GM19468 (cell line): ENCODE measurements around the gene ROPN1B.

ENCODE experiments used
- ATAC-seq: cut with Tn5 transposase; IDR thresholded peaks from one replicate; pipeline ENCODE4 v1.9.1; 2021; ENCODE audit warnings: mild to moderate bottlenecking, moderate library complexity, moderate number of reproducible peaks; ENCODE audit not compliant: unreplicated experiment; ENCODE audit errors: extremely low read depth

Gene ROPN1B

DNA sequence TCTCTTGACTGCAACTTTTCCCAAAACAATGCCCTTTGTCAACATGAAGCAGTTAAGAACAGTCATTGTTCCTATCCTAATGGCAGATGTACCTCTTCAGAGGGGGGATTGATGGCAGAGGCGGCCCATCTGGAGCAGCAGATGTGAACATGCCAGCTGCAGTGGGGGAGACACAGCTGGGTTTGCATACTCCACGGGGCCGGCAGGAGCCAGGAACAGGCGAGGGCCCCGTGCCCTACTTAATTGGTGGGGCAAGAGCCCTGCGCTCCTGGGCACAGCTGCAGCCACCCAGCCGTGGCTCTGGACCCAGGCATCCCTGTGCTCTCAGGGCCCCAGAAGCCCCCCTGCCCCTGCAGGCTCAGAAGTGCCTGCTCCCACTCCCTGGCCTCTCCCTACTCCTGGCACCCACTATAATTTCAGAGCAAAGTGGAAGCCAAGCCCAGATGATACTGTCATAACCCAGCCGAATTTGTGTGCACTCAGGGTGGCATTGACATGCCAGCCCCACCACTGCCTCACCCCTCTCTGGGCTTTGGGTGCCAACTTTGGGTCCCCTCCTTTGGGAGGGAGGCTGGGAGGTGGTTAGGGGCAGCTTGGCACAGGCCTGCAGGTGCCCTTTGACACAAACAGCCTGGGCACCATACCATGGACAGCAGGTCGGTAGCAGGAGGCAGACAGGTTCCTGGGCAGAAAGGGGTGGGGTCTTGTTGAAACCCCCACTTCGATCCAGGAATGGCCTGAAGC is 34.6 kb downstream of the ROPN1B start:
- no peak for ATAC-seq

DNA sequence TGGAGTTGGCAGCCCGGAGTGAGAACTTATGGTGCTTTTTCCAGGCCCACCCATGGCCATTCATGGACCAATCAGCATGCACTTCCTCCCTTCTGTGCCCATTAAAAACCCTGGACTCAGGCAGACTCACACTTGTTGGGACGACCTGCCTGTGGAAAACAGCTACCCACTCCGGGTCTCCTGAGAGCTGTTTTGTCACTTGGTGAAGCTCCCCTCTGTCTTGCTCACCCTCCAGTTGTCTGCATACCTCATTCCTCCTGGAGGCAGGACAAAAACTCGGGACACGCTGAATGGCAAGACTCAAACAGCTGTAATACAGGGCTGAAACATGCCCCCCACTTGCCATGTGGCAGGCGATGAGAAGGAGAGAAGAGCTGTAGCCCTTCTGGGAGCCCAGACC is 35.2 kb downstream of the ROPN1B start:
- ATAC-seq, result no peak

DNA sequence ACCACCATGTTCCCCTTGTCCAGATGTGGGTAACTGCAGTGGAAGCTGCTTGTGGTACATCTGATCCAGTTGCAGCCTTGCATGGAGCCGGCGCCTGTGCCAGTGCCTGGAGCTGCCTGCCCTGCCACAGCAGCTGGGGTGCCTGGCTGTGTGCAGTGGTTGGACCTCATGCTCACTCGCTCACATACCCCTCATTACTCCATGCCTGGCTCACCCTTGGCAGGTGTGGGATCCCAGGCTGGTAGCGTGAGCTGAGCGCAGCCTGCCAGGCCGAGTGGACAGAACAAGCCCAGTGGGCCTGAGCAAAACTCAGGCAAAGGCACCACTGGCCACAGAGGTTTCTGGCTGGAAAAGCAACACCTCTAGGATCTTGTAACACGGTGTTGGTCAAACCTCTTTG is 35.7 kb downstream of the ROPN1B start:
- no peak for ATAC-seq

DNA sequence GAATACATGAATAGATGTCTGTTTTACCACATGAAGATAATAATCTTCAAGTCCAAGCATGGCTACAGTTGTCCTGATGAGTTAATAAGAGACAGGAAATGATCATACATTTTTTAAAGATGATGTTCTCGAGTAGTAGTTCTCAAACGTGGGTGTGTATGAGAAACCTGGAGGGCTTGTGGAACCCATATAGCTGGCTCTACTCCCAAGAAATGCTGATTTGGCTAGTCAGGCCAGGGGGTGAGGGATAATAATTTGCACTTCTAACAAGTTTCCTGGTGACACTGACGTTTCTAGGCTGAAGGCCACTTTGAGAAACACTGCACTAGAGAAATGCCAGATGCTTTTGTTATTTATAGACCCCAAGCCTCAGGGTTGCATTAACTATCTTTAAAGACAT is 37.0 kb downstream of the ROPN1B start:
- no peak for ATAC-seq

DNA sequence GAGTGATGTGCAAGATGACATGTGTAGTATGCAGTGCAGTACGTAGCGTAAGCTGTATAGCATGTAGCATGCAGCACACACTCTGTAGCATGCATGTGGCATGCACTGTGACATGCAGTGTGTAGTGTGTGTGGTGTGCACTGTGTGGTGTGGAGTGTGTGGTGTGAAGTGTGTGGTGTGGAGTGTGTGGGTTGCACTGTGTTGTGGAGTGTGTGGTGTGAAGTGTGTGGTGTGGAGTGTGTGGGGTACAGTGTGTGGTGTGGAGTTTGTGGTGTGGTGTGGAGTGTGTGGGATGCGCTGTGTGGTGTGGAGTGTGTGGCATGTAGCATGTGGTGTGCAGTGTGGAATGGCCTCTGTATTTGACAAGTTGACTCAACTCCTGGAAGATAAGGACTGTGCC is 39.2 kb downstream of the ROPN1B start:
- ATAC-seq, result no peak

DNA sequence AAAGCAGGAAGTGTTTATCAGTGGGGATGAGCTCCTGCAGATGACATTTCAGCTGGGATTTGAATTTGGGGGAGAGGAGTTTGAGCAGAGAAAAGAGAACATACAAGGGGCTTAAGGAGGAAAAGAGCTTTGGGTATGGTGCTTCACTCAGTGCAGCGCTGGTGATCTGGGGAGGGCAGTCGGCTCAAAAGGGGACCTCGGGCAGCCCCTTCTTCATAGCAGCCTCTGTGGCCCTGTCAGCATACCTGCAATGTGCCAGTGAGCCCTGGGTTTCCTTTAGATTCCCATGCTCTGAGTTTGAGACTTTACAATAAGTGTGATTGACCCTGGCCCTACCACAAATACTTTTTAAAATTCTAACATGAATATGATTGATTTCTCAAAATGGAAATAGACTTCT is 40.2 kb downstream of the ROPN1B start:
- no peak for ATAC-seq

DNA sequence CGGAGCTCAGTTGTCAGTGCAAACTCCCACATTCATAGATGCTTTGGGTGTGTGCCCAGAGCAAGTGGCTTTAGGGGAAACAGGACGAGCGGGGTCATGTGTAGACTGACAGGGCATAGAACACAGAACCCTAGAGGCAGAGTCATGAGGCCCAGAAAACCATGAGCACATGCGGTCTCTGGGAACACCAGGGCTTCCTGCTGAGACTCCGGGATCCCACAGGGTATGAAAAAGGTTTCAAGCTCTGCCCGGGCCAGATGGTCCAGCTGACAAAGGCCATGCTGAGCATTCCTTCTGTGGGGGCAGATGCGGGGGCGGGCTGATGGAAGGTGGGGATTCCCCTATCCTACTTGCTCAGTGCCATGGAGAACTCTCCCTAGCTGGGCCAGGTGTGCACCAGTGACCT is 44.8 kb downstream of the ROPN1B start:
- ATAC-seq, result no peak

DNA sequence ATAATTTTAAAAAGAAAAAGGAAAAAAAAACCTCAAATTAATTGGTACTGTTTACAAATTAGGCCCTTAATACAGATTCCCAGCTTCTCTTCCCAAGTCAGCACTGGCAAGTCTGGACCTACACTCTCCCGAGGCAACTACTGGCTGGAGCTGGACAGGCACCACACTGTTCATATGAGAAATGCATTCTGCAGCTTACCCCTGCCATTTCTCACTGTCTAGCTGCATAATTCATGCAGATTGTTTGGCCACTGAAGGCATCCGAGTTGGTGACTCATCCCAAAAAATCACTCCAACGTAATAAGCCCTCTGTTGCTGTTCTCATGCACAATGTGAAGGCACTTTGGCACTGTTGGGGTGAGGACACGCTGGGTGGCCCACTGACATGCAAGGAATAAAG is 45.3 kb downstream of the ROPN1B start:
- no peak for ATAC-seq

DNA sequence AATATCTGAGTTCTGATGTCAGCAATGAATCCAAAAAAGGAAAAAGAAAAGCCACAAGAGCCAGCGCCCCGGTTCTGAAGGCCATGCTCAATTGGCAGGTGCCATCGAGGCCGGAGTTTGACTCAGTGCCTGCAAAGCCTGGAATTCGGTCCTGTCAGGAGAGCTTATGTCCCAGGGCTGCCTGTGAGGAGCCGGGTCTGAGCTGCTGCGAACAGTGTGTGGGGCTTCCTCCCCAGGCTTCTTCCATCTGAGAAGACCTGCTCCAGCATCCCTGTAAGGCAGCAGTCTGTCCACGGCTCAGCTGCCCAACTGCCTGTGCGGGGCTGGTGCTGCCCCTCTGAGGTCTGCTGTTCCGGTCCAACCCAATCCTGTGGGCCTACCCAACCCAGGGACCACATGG is 46.1 kb downstream of the ROPN1B start:
- ATAC-seq, result no peak

DNA sequence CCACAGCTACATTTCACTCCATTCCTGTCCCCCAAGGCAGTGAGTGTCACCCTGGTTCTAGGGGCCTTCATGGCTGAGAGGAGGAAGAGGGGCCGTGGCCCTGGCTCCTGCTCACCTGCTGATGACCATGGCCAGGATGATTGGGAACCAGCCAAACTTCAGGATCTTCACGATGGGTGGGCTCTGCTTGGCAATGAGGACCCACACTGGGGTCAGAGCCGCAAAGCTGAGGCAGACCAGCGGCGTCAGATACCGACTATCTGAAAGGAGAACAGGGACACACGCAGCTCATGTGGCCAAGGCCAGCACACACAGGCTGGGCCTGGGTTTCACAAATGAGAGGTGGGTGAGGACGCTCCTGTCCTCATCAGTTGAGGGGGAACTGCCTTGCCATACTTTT is 47.6 kb downstream of the ROPN1B start:
- ATAC-seq, result no peak

DNA sequence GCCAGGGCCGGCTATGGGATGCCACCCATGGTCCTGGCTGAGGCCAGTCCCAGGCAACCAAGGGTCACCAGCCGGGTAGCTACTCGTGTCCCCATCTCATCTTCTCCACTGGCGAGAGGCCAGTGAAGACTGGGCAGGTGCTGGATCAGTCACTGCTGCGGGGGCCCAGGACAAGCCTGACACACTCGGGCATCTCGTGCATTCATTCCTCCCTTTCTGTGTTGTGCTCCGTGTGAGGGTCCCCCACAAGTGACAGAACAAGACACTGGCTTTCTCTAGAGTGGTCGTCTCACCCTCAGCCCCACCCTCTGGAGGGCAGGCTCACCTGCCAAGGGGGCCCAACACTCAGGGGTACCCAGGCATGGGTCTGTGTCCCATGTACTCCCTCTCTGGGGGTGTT is 48.4 kb downstream of the ROPN1B start:
- no peak for ATAC-seq

DNA sequence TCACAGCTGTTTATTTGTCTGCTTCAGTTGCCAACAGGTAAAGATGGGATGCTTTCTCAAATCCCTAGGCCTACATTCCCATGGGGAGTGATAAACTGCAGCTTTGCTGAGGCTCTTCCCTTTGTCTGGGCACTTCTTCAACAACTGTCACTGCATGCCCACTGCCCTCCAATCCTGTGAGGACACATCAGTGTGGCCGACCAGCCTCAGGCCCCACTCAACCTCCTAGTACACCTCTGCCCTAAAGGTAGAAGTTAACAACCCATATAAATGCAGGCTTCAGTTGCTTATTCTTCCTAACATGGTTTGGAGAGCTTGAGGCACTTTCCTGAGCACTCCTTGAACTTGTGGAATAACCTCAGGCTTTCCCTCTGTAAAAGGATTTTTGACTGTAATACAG is 49.6 kb downstream of the ROPN1B start:
- no peak for ATAC-seq

DNA sequence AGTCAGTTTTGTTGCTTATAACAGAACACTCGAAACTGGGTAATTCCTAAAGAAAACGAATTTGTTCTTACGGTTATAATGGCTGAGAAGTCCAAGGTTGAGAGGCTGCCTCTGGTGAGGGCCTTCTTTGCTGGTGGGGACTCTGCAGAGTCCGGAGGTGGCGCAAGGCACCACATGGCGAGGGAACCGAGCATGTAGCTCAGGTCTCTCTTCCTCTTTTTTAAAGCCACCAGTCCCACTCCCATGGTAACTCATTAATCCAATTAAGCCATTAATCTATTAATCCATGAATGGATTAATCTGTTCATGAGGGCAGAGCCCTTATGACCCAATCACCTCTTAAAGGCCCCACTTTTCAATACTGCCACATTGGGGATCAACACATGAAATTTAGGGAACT is 50.0 kb downstream of the ROPN1B start:
- no peak for ATAC-seq

DNA sequence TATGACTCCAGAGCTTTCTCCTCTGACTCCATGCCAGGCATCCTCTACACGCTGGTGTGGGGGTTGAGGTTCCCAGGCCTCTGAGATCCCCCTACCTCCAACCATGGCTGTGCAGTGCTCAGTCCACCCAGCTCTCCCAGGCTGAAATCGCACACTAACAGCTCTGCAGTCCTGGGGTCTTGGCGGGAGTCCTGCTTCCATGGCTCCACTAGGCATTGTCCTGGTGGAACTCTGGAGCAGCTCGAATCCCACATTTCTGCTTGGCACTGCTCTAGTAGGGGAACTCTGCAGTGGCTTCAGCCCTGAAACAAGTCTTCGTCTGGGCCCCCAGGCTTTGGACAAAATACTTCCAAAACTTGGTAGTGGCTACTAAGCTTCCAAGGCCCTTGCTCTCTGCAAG is 50.7 kb downstream of the ROPN1B start:
- ATAC-seq, result no peak

DNA sequence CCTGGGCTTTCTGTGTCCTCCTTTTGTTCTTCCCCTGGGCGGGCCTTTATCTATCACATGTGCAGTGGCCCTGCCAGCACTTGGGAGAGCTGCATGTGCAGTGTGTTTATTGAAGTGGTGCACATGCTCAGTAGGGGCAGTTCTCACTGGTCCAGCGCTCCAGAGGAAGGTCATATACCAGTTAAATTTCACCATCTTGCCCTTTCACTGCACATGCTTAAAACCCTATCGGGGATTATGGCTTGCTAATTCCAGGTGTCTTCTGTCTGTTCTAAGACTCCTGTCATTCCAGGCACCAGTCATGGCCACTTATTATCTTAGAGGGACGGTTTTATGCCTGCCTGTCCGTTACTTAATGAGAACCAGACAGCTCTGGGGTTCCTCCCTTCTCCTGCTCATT is 52.2 kb downstream of the ROPN1B start:
- ATAC-seq, result no peak

DNA sequence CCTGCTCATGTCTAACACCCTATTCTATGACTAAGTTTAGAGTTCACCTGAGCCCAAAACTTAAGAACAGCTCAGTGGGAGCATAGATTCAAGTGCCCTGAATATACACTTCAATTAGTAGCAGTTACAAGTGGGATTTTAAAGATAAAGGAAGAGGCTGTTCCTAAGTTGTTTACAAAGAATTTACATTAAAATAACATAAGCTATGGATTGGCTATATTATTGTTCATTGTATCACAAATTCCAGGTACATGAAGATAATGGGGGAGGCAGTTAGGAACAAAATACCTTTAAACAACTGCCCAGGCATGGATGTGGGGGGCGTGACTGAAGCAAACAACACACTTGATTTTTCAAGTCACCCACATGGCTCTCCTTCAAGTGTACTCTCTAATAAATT is 52.7 kb downstream of the ROPN1B start:
- no peak for ATAC-seq

DNA sequence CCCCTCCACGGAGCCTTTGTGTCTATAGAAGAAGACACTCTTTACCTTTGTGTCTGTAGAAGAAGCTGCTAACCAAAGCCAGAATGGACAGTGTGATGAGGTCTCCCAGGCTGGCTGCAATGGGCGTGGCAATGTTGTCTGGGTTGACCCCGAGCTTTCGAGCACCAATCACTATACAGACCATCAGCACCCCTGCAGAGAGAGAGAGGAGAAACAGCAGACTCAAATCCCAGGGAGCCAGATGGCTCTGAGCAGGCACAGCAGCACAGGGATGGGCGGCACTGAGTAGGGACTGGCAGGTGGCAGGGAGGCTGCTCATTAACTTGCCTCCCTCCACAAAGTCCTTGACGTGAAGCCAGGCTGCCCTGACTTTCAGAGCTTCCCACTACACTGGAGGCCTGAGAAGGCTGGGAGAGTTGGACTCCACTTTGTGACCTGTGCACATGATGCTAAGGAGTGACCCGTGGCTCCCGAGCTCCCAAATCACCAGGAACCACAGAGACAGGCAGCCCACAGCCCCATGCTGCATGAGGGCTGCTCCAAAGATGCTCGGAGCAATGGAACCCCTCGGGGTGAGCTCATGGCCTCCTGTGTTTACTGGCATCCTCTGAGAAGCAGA is 53.9 kb downstream of the ROPN1B start:
- ATAC-seq, result no peak

DNA sequence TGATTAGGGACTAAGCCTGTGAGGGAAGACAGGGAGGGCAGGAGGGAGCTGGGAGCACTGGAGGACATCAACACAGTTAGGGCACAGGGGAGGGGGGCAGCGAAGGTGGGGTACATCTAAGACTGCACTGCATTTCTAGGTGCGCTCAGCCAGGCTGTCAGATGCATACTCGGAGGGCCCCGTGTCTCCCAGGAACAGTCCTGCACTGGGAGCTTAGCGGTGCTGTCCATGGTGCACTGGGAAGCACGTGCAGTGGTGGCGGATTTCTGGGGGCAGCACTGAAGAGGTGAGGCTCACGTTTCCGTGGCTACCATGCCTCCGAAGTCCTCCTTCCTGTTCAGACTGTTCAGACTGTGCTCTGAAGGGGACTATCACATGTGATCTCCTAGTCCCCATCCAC is 54.4 kb downstream of the ROPN1B start:
- no peak for ATAC-seq

DNA sequence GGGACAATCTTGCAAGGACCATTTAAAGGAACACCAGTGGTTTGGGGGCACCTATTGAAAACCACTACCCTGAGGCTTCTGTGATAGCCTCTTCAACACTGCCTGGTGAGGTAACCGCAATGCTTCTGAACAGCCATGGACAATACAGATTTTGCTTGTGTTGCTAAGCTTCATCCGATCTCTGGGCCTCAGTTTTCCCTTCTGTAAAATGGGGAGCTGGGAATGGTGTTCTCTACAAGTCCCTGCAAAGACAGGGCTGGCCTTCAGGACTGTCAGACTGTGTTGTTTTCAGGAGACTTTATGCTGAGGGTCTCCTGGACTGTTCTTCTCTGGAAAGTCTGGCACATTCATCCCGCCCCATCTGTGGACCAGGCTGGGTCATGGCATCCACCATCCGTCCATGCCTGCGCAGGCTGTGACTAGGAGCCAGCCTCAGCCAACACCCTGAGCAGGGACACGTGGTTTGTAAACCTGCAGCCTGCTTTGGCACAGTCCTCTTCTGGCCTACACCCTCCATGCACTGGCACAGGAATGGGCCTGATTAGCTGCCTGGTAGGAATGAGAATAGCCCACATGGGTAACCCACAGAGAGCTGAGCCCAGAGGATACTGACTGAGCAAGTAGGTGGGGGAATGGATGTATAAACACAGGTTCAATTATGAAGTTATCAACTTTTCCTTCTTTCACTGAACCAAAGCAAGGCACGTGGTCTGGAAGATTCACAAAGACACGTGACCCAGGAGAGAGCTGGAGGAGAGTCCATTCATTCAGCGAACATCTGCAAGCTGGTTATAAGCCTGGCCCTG is 55.3 kb downstream of the ROPN1B start:
- ATAC-seq, result no peak

DNA sequence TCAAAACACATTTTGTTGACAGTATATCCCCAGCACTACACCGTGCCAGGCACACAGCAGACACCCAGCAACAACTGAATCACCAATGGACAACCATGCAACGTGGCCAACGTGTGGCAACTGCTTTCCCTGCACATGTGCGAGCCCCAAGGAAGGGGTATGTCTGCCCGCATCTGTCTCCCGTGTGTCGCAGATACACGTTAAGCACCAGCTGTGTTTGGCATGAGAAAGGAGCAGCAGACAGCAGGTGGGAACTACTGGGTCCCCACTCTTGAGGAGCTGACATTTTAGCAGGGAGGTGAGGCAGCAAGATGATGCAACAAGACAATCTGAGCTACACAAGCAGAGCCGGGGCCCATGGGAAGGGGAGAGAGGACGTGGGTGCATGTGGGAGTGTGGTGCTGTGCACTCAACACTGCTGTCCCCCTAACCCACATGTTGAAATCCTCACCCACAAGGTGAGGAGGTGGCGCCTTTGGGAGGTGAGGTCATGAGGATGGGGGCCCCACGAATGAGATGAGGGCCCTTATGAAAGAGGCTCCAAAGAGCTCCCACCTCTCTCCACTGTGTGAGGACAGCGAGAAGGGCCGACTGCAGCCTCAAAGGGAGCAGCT is 56.2 kb downstream of the ROPN1B start:
- ATAC-seq, result no peak

DNA sequence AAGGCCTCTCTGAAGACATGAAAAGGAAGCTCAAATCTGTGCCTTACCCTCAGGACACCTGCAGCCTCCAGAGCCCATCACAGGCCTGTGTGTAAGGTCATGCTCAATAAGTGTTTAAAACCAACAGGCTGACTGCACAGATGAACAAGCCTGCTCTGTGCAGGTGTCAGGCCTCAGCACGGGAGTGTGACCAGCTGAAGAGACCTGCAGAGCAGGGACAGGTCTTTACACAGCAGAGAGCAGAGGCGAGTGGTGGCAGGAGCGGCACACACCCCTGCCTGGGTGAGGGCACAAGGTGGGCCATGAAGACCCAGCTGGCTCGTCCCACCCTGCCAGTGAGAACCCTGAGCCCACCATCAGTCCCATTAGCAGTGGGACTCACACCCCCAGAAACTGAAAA is 56.9 kb downstream of the ROPN1B start:
- ATAC-seq, result no peak
